ENCODE measurements around the gene ENPP6.
"Not testable (repeated sequence)": the region's sequence is repeated elsewhere in the genome, so short reads cannot be mapped to it uniquely, and the experiment has no call there.

ENPP6 gene

GRCh38 chr4:184146951-184147350 lies 70.7 kb downstream of the ENPP6 start:
- no peak for DNase-seq

DNA sequence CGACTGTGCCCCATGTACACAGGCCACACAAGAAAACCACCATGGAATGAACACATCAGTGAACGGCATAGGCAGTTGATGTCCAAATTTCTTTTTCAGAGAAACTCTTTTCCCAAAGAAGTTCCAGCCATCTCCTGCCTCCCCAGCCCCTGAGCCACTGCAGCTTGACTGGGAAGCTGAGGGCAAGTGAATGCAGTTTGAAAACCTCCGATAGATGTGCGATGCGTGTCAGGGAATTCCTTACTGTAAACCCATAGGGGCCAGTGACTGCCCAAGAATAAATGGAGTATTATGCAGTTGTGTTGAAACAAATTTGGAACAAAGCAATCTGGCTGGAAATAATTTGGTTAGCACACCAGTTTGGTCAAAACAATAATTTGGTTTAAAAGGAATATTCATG lies 72.1 kb downstream of the ENPP6 start:
- DNase-seq = no peak

- no peak for DNase-seq
These were observed 73.7 kb downstream of the ENPP6 start for GRCh38 chr4:184143770-184144564.

DNA sequence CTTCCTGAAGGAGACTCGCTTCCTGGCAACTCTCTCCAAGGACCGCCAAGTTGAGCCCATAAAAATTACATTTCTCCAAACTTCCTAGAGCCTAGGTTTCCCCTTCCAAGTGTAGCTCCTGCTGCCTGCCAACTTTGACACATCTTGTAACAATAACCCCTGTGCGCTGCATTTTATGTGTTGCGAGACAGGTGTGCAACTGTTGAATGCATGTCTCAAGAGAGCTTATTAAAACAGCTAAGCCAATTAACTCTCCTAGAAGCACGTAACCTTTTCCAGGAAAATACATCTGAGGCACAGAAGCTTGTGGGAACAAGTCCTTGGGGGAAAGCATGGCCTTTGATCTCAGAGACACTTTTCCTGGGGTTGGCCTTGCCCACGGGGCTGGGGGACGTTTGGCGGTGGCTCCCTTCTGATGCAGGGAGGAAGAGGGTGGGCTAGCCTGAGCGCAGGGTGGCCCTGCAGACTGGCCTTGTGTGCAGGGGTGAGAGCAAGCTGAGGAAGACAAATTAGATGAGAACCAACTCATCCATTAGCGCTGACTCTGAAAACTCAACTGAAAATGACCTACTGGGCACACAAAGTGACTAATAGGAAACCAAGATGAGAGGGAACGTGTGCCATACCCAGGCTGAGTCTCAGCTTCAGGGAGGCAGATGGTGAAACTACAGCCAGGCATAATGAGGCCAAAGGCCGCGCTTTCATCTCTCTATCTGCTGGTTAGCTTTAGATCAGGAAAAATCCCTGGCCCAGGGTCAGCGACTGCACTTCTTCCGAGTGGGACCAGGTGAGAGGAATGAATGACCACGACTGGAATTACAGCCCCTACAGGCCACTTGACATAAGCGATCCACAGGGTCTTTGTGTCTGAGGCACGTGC lies 75.3 kb downstream of the ENPP6 start:
- no peak for DNase-seq

GRCh38 chr4:184140901-184141300 lies 76.8 kb downstream of the ENPP6 start:
- DNase-seq = not testable (repeated sequence)

GRCh38 chr4:184136525-184136924 lies 81.1 kb downstream of the ENPP6 start:
- no peak for DNase-seq

DNA sequence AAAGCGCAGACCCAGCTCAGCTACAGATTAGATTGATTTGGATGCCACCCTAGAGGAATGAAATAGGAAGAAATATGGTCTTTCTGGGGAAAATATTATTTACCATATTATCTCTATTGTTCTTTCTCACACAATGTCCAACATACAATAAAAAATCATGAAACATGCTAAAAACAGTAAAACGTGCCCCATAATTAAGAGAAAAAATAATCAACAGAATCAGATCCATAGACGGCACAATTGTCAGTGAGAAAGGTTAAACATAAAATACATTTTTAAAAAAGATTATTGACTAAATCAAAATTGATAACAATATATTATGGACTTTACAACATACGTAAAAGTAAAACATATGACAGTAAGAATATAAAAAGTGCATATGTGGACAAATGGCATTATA lies 90.9 kb downstream of the ENPP6 start:
- DNase-seq = no peak

GRCh38 chr4:184122631-184123408 lies 94.9 kb downstream of the ENPP6 start:
- no peak for DNase-seq

DNA sequence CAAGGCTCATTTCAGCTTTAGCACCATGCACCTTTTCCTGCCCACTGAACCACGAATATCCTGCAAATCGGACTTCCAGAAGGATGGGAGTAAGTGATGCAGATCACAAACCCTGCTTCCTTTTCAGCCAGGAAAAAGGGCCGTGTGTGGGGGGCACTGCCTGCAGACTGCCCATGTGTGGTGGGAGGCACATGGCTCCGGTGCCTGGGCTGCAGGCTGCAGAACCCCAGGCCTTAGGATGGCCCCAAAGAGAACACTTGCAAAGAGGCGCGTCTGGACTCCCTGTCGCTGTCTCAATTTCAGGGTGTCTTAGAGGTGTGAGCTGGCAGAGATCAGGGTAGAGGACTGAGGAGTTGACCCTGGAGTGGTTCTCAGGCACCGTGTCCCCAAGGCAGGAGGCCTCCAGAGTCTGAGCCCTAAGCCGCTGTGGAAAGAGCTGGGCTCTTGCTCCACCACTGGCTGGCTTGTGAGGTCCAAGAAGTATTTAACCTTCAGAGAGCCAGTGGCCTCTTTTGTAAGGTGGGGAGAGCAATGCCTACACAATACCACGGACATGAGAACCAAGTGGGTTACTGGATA lies 97.0 kb downstream of the ENPP6 start:
- DNase-seq = no peak

- DNase-seq = no peak
These were observed 99.9 kb downstream of the ENPP6 start for GRCh38 chr4:184117662-184118199.

GRCh38 chr4:184115399-184115798 lies 102.3 kb downstream of the ENPP6 start:
- no peak for DNase-seq

DNA sequence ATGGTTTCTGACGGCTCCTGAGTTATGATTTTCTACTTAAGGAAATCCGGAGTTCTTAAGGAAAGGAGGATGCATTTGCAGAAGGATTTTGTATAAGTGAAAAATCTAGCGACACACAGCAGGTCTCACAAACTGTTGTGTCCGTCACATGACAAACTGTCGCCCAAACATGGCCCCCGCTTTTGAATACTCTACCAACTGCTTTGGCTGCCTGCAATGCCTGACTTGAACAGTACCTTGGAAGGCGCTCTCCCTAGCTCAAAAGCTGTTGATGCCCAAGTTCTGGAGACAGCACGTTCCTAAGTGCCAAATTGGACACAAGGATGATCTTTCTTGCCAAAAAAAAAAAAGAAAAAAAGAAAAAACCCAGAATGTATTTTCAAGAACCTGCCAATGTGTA lies 103.2 kb downstream of the ENPP6 start:
- DNase-seq = no peak

GRCh38 chr4:184112006-184112550 lies 105.6 kb downstream of the ENPP6 start:
- DNase-seq = no peak

DNA sequence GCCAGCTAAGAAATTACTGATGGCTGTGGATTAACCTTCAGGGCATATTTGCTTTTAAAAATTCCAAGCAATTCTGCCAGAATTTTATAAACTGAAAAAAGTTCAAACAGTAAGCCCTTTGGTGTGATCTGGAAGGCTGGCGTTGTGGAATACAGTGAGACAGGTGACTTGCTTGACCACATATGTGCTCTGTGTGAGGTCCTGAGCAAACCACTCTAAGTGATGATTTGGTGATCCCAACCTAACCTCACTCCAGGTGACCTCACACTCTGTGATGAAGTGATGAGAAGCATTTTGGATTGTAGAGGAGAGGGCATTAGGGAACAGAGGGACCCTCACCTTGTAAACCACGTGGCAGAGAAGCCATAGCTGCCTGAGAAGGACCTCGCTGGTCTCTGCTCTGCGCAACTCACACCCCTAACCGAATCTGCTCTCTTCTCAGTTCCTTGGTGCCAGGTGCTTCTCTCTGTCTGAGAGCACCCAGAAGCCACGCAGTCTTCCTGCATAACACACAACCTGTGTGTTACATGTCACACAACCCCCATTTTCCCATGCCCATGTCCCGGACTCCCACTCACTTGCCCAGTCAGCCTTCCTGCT lies 106.3 kb downstream of the ENPP6 start:
- DNase-seq = no peak

- no peak for DNase-seq
These were observed 107.0 kb downstream of the ENPP6 start for GRCh38 chr4:184110452-184111224.

GRCh38 chr4:184108006-184108501 lies 109.6 kb downstream of the ENPP6 start:
- DNase-seq = no peak

- no peak for DNase-seq
These were observed 113.1 kb downstream of the ENPP6 start for GRCh38 chr4:184104419-184105101.

GRCh38 chr4:184103527-184104264 lies 114.0 kb downstream of the ENPP6 start:
- DNase-seq = no peak

- DNase-seq = no peak
These were observed 114.7 kb downstream of the ENPP6 start for GRCh38 chr4:184102927-184103326.

Data from midbrain (tissue), 1 donor.